ENCODE results near the gene FAF1. TPM values are rescaled to one million over a fixed set of nuclear protein-coding genes. Genes with fewer than 3 reads are reported as not detected.

Gene FAF1
- total RNA-seq, 1 experiment from 2014 or later, result 73.2 TPM

GRCh38 chr1:50521703-50522102 lies 438.4 kb downstream of the FAF1 start:
- DNase-seq (ENCODE audit: low read depth, low spot score) (no peak), ATAC-seq (no peak)
- ChIA-PET RAD21 (ENCODE audit: low non-redundant PET in 1 of 2, low total read pairs in 2 of 2, uncharacterized antibody in 2 of 2, unreplicated experiment in 2 of 2) (no interaction called here), CTCF (no interaction called here), POLR2A (no interaction called here)
- H3K79me2 ChIP-seq (ENCODE audit: insufficient read depth, low read length), result no peaks in the 10 kb centered on the region
- no peak overlapping the region for H2AFZ ChIP-seq (ENCODE audit: low read depth, low read length, poor library complexity, severe bottlenecking)
- no peaks in the 10 kb centered on the region for H3K36me3 ChIP-seq (ENCODE audit: control insufficient read depth in 1 of 2, insufficient read depth in 2 of 2, low read length in 2 of 2)
- intact Hi-C loops (cut with micrococcal nuclease), result no loop called here
- no peaks in the 10 kb centered on the region for H3K27me3 ChIP-seq (ENCODE audit: insufficient read depth, low read length)
- H3K4me2 ChIP-seq (ENCODE audit: low read length), result no peak overlapping the region
- no peaks in the 10 kb centered on the region for H3K9me2 ChIP-seq (ENCODE audit: insufficient read depth)
- H3K9ac ChIP-seq (ENCODE audit: low read length), result no peak overlapping the region
- H3K4me3 ChIP-seq (replicated peaks in 1 of 2; ENCODE audit: low read depth in 1 of 2, low read length in 2 of 2), result no peak overlapping the region
- H3K4me1 ChIP-seq (ENCODE audit: control insufficient read depth in 1 of 2, insufficient read depth in 2 of 2, low read length in 2 of 2), result no peaks in the 10 kb centered on the region
- H4K20me1 ChIP-seq (ENCODE audit: insufficient read depth), result no peaks in the 10 kb centered on the region
- TF ChIP-seq TCF7L2 (IDR thresholded peaks at IDR 0.05; ENCODE audit: borderline replicate concordance, extremely low read depth, insufficient read depth, insufficient read length), result no peak
- no TSS peak for BruUV-seq (replicated peaks)
- no peaks in the 10 kb centered on the region for H3K9me3 ChIP-seq (ENCODE audit: control insufficient read depth in 1 of 2, insufficient read depth in 1 of 2, low read depth in 1 of 2, low read length in 2 of 2)
- no peak overlapping the region for H3K27ac ChIP-seq (ENCODE audit: low read depth, low read length)

- DNase-seq (ENCODE audit: low read depth, low spot score), result no peak
- ChIA-PET RAD21 (ENCODE audit: low non-redundant PET in 1 of 2, low total read pairs in 2 of 2, uncharacterized antibody in 2 of 2, unreplicated experiment in 2 of 2) (no interaction called here), CTCF (no interaction called here), POLR2A (no interaction called here)
- intact Hi-C loops (cut with micrococcal nuclease), result no loop called here
- Histone ChIP-seq H3K27me3 (ENCODE audit: insufficient read depth, low read length) (no peaks in the 10 kb centered on the region), H3K4me2 (ENCODE audit: low read length) (no peak overlapping the region), H4K20me1 (ENCODE audit: insufficient read depth) (no peaks in the 10 kb centered on the region), H3K4me1 (ENCODE audit: control insufficient read depth in 1 of 2, insufficient read depth in 2 of 2, low read length in 2 of 2) (no peaks in the 10 kb centered on the region), H3K27ac (ENCODE audit: low read depth, low read length) (no peak overlapping the region), H2AFZ (ENCODE audit: low read depth, low read length, poor library complexity, severe bottlenecking) (no peak overlapping the region), H3K36me3 (ENCODE audit: control insufficient read depth in 1 of 2, insufficient read depth in 2 of 2, low read length in 2 of 2) (no peaks in the 10 kb centered on the region), H3K79me2 (ENCODE audit: insufficient read depth, low read length) (no peaks in the 10 kb centered on the region), H3K4me3 (replicated peaks in 1 of 2; ENCODE audit: low read depth in 1 of 2, low read length in 2 of 2) (no peak overlapping the region), H3K9ac (ENCODE audit: low read length) (no peak overlapping the region), H3K9me3 (ENCODE audit: control insufficient read depth in 1 of 2, insufficient read depth in 1 of 2, low read depth in 1 of 2, low read length in 2 of 2) (no peaks in the 10 kb centered on the region), H3K9me2 (ENCODE audit: insufficient read depth) (no peaks in the 10 kb centered on the region)
- BruUV-seq (replicated peaks), result no TSS peak
- TF ChIP-seq ELF1 (IDR thresholded peaks at IDR 0.05; ENCODE audit: borderline replicate concordance, low read depth) (no peak), CBX3 (IDR thresholded peaks at IDR 0.05; ENCODE audit: low read depth) (no peak), EZH2 (IDR thresholded peaks at IDR 0.05) (no peak), JUND (IDR thresholded peaks at IDR 0.05) (no peak), POLR2A (IDR thresholded peaks at IDR 0.05; ENCODE audit: borderline replicate concordance, extremely low read depth, insufficient read depth, insufficient read length) (no peak), CEBPB (IDR thresholded peaks at IDR 0.05; ENCODE audit: low read depth) (no peak), MAX (IDR thresholded peaks at IDR 0.05) (no peak), SRF (IDR thresholded peaks at IDR 0.05; ENCODE audit: low read depth) (no peak), REST (IDR thresholded peaks at IDR 0.05; ENCODE audit: low read depth) (no peak), RAD21 (IDR thresholded peaks at IDR 0.05; ENCODE audit: low read depth) (no peak), ZBTB33 (IDR thresholded peaks at IDR 0.05; ENCODE audit: extremely low read depth, insufficient replicate concordance, low read length) (no peak), ZNF274 (IDR thresholded peaks at IDR 0.05; ENCODE audit: low read depth, low read length) (no peak), FOSL1 (IDR thresholded peaks at IDR 0.05; ENCODE audit: low read depth) (no peak)
- ATAC-seq, result no peak
Observed at GRCh38 chr1:50517488-50517887, 442.6 kb downstream of the FAF1 start.
